ENCODE results near the gene PAQR4. TPM values are rescaled to one million over a fixed set of nuclear protein-coding genes. Genes with fewer than 3 reads are reported as not detected.
"Not testable (repeated sequence)": the region's sequence is repeated elsewhere in the genome, so short reads cannot be mapped to it uniquely, and the experiment has no call there.

The PAQR4 gene
- total and polyA plus RNA-seq, 4 donors = 4.0 to 21.3 (median 13.1) TPM

DNA sequence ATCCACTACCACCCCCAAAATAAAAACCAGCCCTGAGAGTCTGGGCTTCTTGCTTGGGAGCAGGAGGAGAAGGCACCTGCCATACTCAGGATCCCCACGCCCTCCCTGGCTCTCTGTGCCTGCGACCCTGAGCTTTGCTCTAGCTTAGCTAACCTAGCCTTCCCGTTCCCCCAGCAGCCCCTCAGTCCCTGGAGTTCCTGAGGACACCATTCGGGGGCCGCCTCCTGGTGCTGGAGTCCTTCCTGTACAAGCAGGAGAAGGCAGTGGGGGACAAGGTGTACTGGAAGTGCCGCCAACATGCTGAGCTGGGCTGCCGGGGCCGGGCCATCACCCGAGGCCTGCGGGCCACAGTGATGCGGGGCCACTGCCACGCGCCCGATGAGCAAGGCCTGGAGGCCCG, 38.9 kb upstream of the PAQR4 start:
- H3K4me3 ChIP-seq = no peak overlapping the region
- H3K27me3 ChIP-seq (ENCODE audit: control insufficient read depth in 3 of 3, insufficient read depth in 3 of 3, low read length in 2 of 3) = no peaks in the 10 kb centered on the region
- DNase-seq = no peak
- H3K9me3 ChIP-seq (ENCODE audit: control insufficient read depth in 4 of 4, insufficient read depth in 3 of 4, low read length in 3 of 4) = no peaks in the 10 kb centered on the region
- H3K4me1 ChIP-seq (ENCODE audit: control insufficient read depth in 5 of 5, insufficient read depth in 5 of 5, low read length in 5 of 5) = peaks cover 0 to 2% (median under 1%) of the 10 kb centered on the region in 5 donors
- 95 to 98% methylated on average over 15 of the region's 15 CpGs for WGBS, 2 donors
- H3K36me3 ChIP-seq (ENCODE audit: control insufficient read depth in 4 of 4, insufficient read depth in 4 of 4, low read length in 4 of 4) = peaks cover 0 to 37% (median 5%) of the 10 kb centered on the region in 4 donors
- H3K9ac ChIP-seq (ENCODE audit: insufficient read depth in 1 of 2, low read length in 2 of 2) = no peak overlapping the region
- ATAC-seq (ENCODE audit: insufficient read depth, low FRiP score) = no peak
- TF ChIP-seq, protein P1, sequence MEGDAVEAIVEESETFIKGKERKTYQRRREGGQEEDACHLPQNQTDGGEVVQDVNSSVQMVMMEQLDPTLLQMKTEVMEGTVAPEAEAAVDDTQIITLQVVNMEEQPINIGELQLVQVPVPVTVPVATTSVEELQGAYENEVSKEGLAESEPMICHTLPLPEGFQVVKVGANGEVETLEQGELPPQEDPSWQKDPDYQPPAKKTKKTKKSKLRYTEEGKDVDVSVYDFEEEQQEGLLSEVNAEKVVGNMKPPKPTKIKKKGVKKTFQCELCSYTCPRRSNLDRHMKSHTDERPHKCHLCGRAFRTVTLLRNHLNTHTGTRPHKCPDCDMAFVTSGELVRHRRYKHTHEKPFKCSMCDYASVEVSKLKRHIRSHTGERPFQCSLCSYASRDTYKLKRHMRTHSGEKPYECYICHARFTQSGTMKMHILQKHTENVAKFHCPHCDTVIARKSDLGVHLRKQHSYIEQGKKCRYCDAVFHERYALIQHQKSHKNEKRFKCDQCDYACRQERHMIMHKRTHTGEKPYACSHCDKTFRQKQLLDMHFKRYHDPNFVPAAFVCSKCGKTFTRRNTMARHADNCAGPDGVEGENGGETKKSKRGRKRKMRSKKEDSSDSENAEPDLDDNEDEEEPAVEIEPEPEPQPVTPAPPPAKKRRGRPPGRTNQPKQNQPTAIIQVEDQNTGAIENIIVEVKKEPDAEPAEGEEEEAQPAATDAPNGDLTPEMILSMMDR (IDR thresholded peaks at IDR 0.05; ENCODE audit: control extremely low read depth, extremely low read depth) = no peak
- H3K27ac ChIP-seq (ENCODE audit: low read depth in 1 of 2, low read length in 1 of 2) = no peak overlapping the region

DNA sequence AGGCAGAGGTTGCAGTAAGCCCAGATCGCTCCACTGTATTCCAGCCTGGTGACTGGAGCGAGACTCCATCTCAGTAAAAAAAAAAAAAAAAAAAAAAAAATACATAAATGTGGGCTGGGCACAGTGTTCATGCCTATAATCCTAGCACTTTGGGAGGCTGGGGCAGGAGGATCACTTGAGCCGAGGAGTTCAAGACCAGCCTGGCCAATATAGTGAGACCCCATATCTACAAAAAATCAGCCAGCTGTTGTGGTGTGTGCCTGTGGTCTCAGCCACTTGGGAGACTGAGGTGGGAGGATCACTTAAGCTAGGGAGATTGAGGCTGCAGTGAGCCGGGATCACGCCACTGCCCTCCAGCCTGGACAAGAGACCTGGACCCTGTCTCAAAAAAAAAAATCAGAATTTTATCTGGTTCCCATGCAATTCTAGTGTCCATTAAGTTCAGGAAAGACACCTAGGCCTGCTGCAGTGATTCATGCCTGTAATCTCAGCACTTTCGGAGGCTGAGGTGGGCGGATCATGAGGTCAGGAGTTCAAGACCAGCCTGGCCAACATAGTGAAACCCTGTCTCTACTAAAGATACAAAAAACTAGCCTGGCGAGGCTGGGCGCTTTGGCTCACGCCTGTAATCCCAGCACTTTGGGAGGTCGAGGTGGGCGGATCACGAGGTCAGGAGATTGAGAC, 37.8 kb upstream of the PAQR4 start:
- not testable (repeated sequence) for H3K27ac ChIP-seq (ENCODE audit: low read depth in 1 of 2, low read length in 1 of 2); H3K9ac ChIP-seq (ENCODE audit: insufficient read depth in 1 of 2, low read length in 2 of 2); ATAC-seq (ENCODE audit: insufficient read depth, low FRiP score); H3K4me3 ChIP-seq; H3K27me3 ChIP-seq (ENCODE audit: control insufficient read depth in 3 of 3, insufficient read depth in 3 of 3, low read length in 2 of 3); H3K4me1 ChIP-seq (ENCODE audit: control insufficient read depth in 5 of 5, insufficient read depth in 5 of 5, low read length in 5 of 5); DNase-seq; H3K9me3 ChIP-seq (ENCODE audit: control insufficient read depth in 4 of 4, insufficient read depth in 3 of 4, low read length in 3 of 4)
- WGBS, 2 donors = 92 to 94% methylated on average over 13 of the region's 13 CpGs
- peaks cover under 1 to 44% (median 6%) of the 10 kb centered on the region in 4 donors for H3K36me3 ChIP-seq (ENCODE audit: control insufficient read depth in 4 of 4, insufficient read depth in 4 of 4, low read length in 4 of 4)

DNA sequence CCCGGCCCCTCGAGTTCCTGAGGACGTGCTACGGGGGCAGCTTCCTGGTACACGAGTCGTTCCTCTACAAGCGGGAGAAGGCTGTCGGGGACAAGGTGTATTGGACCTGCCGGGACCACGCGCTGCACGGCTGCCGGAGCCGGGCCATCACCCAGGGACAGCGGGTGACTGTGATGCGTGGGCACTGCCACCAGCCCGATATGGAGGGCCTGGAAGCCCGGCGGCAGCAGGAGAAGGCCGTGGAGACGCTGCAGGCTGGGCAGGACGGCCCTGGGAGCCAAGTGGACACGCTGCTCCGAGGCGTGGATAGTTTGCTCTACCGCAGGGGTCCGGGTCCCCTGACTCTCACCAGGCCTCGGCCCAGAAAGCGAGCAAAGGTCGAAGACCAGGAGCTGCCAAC, 36.0 kb upstream of the PAQR4 start:
- Histone ChIP-seq H3K4me3 (no peak overlapping the region), H3K9ac (ENCODE audit: insufficient read depth in 1 of 2, low read length in 2 of 2) (no peak overlapping the region), H3K27ac (ENCODE audit: low read depth in 1 of 2, low read length in 1 of 2) (no peak overlapping the region), H3K36me3 (ENCODE audit: control insufficient read depth in 4 of 4, insufficient read depth in 4 of 4, low read length in 4 of 4) (peaks cover 2 to 60% (median 15%) of the 10 kb centered on the region in 4 donors), H3K4me1 (ENCODE audit: control insufficient read depth in 5 of 5, insufficient read depth in 5 of 5, low read length in 5 of 5) (no peaks in the 10 kb centered on the region), H3K9me3 (ENCODE audit: control insufficient read depth in 4 of 4, insufficient read depth in 3 of 4, low read length in 3 of 4) (no peaks in the 10 kb centered on the region), H3K27me3 (ENCODE audit: control insufficient read depth in 3 of 3, insufficient read depth in 3 of 3, low read length in 2 of 3) (no peaks in the 10 kb centered on the region)
- 94% methylated on average over 30 of the region's 30 CpGs for WGBS, 2 donors
- TF ChIP-seq, protein P1 (IDR thresholded peaks at IDR 0.05; ENCODE audit: control extremely low read depth, extremely low read depth) = no peak
- DNase-seq (no peak), ATAC-seq (ENCODE audit: insufficient read depth, low FRiP score) (no peak)

DNA sequence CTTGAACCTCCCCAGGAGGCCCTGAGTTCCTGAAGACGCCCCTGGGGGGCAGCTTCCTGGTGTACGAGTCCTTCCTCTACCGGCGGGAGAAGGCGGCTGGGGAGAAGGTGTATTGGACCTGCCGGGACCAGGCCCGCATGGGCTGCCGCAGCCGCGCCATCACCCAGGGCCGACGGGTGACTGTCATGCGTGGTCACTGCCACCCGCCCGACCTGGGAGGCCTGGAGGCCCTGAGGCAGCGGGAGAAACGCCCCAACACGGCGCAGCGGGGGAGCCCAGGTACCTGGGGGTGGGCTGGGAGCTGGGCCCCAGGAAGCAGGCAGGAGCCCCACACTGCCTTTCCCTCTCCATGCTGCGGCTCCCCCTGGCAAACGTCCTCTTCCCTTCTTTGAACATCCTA, 35.4 kb upstream of the PAQR4 start:
- no peaks in the 10 kb centered on the region for H3K27me3 ChIP-seq (ENCODE audit: control insufficient read depth in 3 of 3, insufficient read depth in 3 of 3, low read length in 2 of 3)
- no peaks in the 10 kb centered on the region for H3K4me1 ChIP-seq (ENCODE audit: control insufficient read depth in 5 of 5, insufficient read depth in 5 of 5, low read length in 5 of 5)
- TF ChIP-seq, protein P1 (IDR thresholded peaks at IDR 0.05; ENCODE audit: control extremely low read depth, extremely low read depth) = no peak
- H3K9me3 ChIP-seq (ENCODE audit: control insufficient read depth in 4 of 4, insufficient read depth in 3 of 4, low read length in 3 of 4) = no peaks in the 10 kb centered on the region
- H3K36me3 ChIP-seq (ENCODE audit: control insufficient read depth in 4 of 4, insufficient read depth in 4 of 4, low read length in 4 of 4) = peaks cover 2 to 63% (median 15%) of the 10 kb centered on the region in 4 donors
- H3K27ac ChIP-seq (ENCODE audit: low read depth in 1 of 2, low read length in 1 of 2) = no peak overlapping the region
- no peak overlapping the region for H3K4me3 ChIP-seq
- 89 to 91% methylated on average over 19 to 22 of the region's 22 CpGs for WGBS, 2 donors
- ATAC-seq (ENCODE audit: insufficient read depth, low FRiP score) (no peak), DNase-seq (no peak)
- no peak overlapping the region for H3K9ac ChIP-seq (ENCODE audit: insufficient read depth in 1 of 2, low read length in 2 of 2)
